ENCODE measurements around the gene MRPL22. TPM values are rescaled to one million over a fixed set of nuclear protein-coding genes. Genes with fewer than 3 reads are reported as not detected.
"Not testable (repeated sequence)": the region's sequence is repeated elsewhere in the genome, so short reads cannot be mapped to it uniquely, and the experiment has no call there.

Gene MRPL22
- total and polyA plus RNA-seq, 7 experiments from 2014 or later: 18.4 to 97.6 (median 27.7) TPM

DNA sequence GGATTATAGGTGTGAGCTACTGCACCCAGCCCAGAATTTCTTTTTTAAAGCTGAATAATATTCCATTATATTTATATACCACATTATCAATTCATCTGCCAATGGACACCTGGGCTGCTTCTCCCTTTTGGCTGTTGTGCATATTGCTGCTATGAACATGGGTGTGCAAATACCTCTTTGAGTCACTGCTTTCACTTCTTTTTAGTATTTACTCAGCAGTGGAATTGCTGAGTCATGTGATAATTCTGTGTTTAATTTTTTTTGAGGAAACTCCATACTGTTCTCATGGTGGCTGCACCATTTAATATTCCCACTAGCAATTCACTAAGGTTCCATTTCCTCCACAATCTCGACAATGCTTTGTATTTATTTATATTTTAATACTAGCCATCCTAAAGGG, 36.5 kb downstream of the MRPL22 start:
- no peak overlapping the region for H3K4me3 Mint-ChIP-seq
- H3K27me3 ChIP-seq (ENCODE audit: control insufficient read depth in 2 of 2, insufficient read depth in 2 of 2, low read length in 2 of 2): no peaks in the 10 kb centered on the region
- peaks cover 4 to 16% (median 7%) of the 10 kb centered on the region in 5 donors for H3K36me3 Mint-ChIP-seq
- H3K27me3 Mint-ChIP-seq: peaks cover 0 to under 1% (median 0%) of the 10 kb centered on the region in 5 donors
- ATAC-seq (no peak), DNase-seq (no peak)
- no peak overlapping the region for H3K4me3 ChIP-seq (ENCODE audit: low read length)
- peaks cover 0 to 8% (median 1%) of the 10 kb centered on the region in 11 donors for H3K9me3 Mint-ChIP-seq
- H3K9me3 ChIP-seq (ENCODE audit: control insufficient read depth in 2 of 3, low read length in 3 of 3): no peaks in the 10 kb centered on the region
- no peak overlapping the region for H3K27ac Mint-ChIP-seq
- POLR2A ChIA-PET: no interaction called here
- H3K4me1 ChIP-seq (ENCODE audit: control insufficient read depth in 2 of 2, insufficient read depth in 2 of 2, low read length in 2 of 2): no peaks in the 10 kb centered on the region
- CTCF ChIA-PET: no interaction called here
- no peaks in the 10 kb centered on the region for H3K4me1 Mint-ChIP-seq
- H3K27ac ChIP-seq (ENCODE audit: low read depth, low read length): no peak overlapping the region
- intact Hi-C loops (cut with micrococcal nuclease): no loop called here
- H3K36me3 ChIP-seq (ENCODE audit: control insufficient read depth in 2 of 3, insufficient read depth in 3 of 3, low read length in 3 of 3): no peaks in the 10 kb centered on the region

DNA sequence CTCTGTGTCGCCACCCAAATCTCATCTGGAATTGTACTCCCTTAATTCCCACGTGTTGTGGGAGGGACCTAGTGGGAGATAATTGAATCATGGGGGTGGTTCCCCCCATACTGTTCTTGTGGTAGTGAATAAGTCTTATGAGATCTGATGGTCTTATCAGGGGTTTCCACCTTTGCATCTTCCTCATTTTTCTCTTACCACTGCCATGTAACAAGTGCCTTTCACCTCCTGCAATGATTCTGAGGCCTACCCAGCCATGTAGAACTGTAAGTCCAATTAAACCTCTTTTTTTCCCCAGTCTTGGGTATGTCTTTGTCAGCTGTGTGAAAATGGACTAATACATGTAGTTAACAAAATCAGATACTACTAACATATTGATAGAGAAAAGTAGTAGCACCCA, 37.4 kb downstream of the MRPL22 start:
- H3K27me3 Mint-ChIP-seq, POLR2A ChIA-PET: not testable (repeated sequence)

DNA sequence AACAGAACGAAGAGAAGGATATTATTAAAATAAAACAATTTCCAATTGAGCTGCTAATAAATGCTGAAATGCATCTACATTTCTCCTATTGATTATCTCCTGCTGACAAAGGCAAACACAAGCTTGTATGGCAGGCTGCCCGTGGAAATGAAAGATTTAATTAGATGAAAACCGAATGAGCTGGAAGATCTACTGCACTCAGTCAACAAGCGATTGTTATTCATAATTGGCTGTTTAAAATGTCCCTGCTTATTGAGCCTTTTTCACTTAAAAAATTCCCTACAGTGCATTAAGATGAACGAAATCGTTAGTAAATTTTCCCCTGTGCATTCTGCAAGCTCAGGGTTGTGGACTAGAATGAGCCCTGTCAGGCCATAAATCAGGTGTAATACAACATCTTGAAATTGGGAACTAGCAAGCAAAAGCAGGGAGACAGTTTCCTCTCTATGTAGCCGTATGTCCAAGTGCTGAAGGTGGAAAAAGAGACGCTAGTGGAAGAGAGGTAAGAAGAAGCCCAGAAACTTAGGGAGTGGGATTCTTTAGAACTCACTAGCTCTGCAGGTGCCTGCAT, 44.2 kb downstream of the MRPL22 start:
- Histone ChIP-seq H3K4me1 (ENCODE audit: control insufficient read depth in 2 of 2, insufficient read depth in 2 of 2, low read length in 2 of 2) (no peaks in the 10 kb centered on the region), H3K9me3 (ENCODE audit: control insufficient read depth in 2 of 3, low read length in 3 of 3) (no peaks in the 10 kb centered on the region), H3K36me3 (ENCODE audit: control insufficient read depth in 2 of 3, insufficient read depth in 3 of 3, low read length in 3 of 3) (no peaks in the 10 kb centered on the region), H3K4me3 (ENCODE audit: low read length) (no peak overlapping the region), H3K27ac (ENCODE audit: low read depth, low read length) (no peak overlapping the region), H3K27me3 (ENCODE audit: control insufficient read depth in 2 of 2, insufficient read depth in 2 of 2, low read length in 2 of 2) (no peaks in the 10 kb centered on the region)
- intact Hi-C loops (cut with micrococcal nuclease): no loop called here
- Mint-ChIP-seq H3K27ac (no peak overlapping the region), H3K4me3 (no peak overlapping the region), H3K36me3 (peaks cover 0 to 4% (median 0%) of the 10 kb centered on the region in 5 donors), H3K4me1 (no peaks in the 10 kb centered on the region), H3K27me3 (peaks cover 11 to 34% (median 16%) of the 10 kb centered on the region in 5 donors), H3K9me3 (peaks cover 0 to 6% (median 0%) of the 10 kb centered on the region in 11 donors)
- DNase-seq: no peak
- POLR2A ChIA-PET: no interaction called here
- ATAC-seq: no peak
- CTCF ChIA-PET: no interaction called here

More for the DNA sequence above, 37.4 kb downstream of the MRPL22 start:
- H3K27ac Mint-ChIP-seq; ATAC-seq; H3K9me3 ChIP-seq (ENCODE audit: control insufficient read depth in 2 of 3, low read length in 3 of 3); H3K27me3 ChIP-seq (ENCODE audit: control insufficient read depth in 2 of 2, insufficient read depth in 2 of 2, low read length in 2 of 2); CTCF ChIA-PET; H3K4me1 Mint-ChIP-seq; H3K36me3 ChIP-seq (ENCODE audit: control insufficient read depth in 2 of 3, insufficient read depth in 3 of 3, low read length in 3 of 3); H3K4me3 ChIP-seq (ENCODE audit: low read length); intact Hi-C loops (cut with micrococcal nuclease); H3K4me1 ChIP-seq (ENCODE audit: control insufficient read depth in 2 of 2, insufficient read depth in 2 of 2, low read length in 2 of 2); H3K27ac ChIP-seq (ENCODE audit: low read depth, low read length); H3K9me3 Mint-ChIP-seq; H3K4me3 Mint-ChIP-seq; DNase-seq: not testable (repeated sequence)
- peaks cover 4 to 16% (median 11%) of the 10 kb centered on the region in 5 donors for H3K36me3 Mint-ChIP-seq

DNA sequence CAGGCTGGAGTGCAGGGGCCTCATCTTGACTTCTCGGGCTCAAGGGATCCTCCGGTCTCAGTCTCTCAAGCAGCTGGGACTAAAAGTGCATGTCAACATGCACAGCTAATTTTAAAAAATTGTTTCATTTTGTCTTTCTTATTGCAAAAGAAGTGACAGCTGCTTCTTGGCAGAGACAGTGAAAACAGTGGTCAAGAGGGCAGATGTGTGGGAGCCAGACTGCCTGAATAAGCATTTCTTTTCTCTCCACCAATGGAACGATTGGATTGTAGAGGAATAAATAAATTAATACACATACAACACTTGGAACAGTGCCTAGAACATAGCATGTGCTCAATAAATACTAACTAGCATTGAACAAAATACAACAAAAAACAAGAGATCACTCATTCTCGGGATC, 45.3 kb downstream of the MRPL22 start:
- no peak overlapping the region for H3K27ac Mint-ChIP-seq
- peaks cover 0 to 6% (median 0%) of the 10 kb centered on the region in 11 donors for H3K9me3 Mint-ChIP-seq
- POLR2A ChIA-PET: no interaction called here
- no peak overlapping the region for H3K4me3 Mint-ChIP-seq
- H3K9me3 ChIP-seq (ENCODE audit: control insufficient read depth in 2 of 3, low read length in 3 of 3): no peaks in the 10 kb centered on the region
- peaks cover 11 to 34% (median 16%) of the 10 kb centered on the region in 5 donors for H3K27me3 Mint-ChIP-seq
- ATAC-seq (no peak), DNase-seq (no peak)
- H3K27me3 ChIP-seq (ENCODE audit: control insufficient read depth in 2 of 2, insufficient read depth in 2 of 2, low read length in 2 of 2): no peaks in the 10 kb centered on the region
- H3K27ac ChIP-seq (ENCODE audit: low read depth, low read length): no peak overlapping the region
- peaks cover 0 to 4% (median 0%) of the 10 kb centered on the region in 5 donors for H3K36me3 Mint-ChIP-seq
- H3K4me1 Mint-ChIP-seq: no peaks in the 10 kb centered on the region
- CTCF ChIA-PET: no interaction called here
- no peak overlapping the region for H3K4me3 ChIP-seq (ENCODE audit: low read length)
- H3K36me3 ChIP-seq (ENCODE audit: control insufficient read depth in 2 of 3, insufficient read depth in 3 of 3, low read length in 3 of 3): no peaks in the 10 kb centered on the region
- no peaks in the 10 kb centered on the region for H3K4me1 ChIP-seq (ENCODE audit: control insufficient read depth in 2 of 2, insufficient read depth in 2 of 2, low read length in 2 of 2)
- intact Hi-C loops (cut with micrococcal nuclease): no loop called here

DNA sequence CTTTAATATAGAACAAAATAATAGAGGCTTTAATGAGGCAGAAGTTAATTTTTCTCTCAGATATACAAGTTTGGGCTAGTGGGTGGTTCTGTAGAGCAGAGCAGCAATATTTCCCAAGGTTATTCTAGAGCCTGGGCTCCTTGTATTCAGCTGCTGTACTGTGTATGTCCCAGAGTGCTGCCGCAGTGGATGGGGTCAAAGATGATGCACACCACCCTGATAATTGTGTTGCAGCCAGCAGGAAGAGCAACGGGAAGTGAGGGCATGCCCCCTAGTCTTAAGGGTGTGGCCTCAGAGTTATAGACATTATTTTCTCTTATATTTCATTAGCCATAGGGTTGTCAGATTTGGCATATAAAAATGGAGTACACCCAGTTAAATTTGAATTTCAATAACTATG, 48.8 kb downstream of the MRPL22 start:
- Histone ChIP-seq H3K4me3 (ENCODE audit: low read length) (no peak overlapping the region), H3K9me3 (ENCODE audit: control insufficient read depth in 2 of 3, low read length in 3 of 3) (no peaks in the 10 kb centered on the region), H3K27me3 (ENCODE audit: control insufficient read depth in 2 of 2, insufficient read depth in 2 of 2, low read length in 2 of 2) (no peaks in the 10 kb centered on the region), H3K4me1 (ENCODE audit: control insufficient read depth in 2 of 2, insufficient read depth in 2 of 2, low read length in 2 of 2) (no peaks in the 10 kb centered on the region), H3K27ac (ENCODE audit: low read depth, low read length) (no peak overlapping the region), H3K36me3 (ENCODE audit: control insufficient read depth in 2 of 3, insufficient read depth in 3 of 3, low read length in 3 of 3) (no peaks in the 10 kb centered on the region)
- POLR2A ChIA-PET: no interaction called here
- ATAC-seq: no peak
- CTCF ChIA-PET: no interaction called here
- Mint-ChIP-seq H3K36me3 (no peaks in the 10 kb centered on the region), H3K4me3 (no peak overlapping the region), H3K27ac (no peak overlapping the region), H3K4me1 (no peaks in the 10 kb centered on the region), H3K9me3 (peaks cover 0 to 3% (median 0%) of the 10 kb centered on the region in 11 donors), H3K27me3 (peaks cover 7 to 26% (median 14%) of the 10 kb centered on the region in 5 donors)
- DNase-seq: no peak
- intact Hi-C loops (cut with micrococcal nuclease): no loop called here

DNA sequence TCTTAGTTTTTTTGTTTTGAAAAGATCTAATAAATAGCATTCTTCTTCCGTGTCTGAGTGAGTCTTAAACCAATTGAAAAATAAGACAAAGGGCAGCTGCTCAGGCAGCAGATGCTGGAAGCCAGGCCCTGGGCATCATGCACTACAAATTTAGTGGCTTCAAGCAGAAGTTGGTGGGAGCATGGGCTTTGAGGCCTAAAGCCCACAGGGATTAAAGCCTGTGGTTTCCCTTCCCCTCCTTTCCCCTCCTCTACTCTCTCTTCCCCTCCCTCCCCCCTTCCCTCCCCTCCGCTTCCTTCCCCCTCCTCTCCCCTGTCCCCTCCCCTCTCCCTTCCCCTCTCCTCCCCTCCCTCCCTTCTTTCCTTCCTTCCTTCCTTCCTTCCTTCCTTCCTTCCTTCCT, 52.6 kb downstream of the MRPL22 start:
- Histone ChIP-seq H3K4me3 (ENCODE audit: low read length) (no peak overlapping the region), H3K9me3 (ENCODE audit: control insufficient read depth in 2 of 3, low read length in 3 of 3) (no peaks in the 10 kb centered on the region), H3K27ac (ENCODE audit: low read depth, low read length) (no peak overlapping the region), H3K36me3 (ENCODE audit: control insufficient read depth in 2 of 3, insufficient read depth in 3 of 3, low read length in 3 of 3) (no peaks in the 10 kb centered on the region), H3K27me3 (ENCODE audit: control insufficient read depth in 2 of 2, insufficient read depth in 2 of 2, low read length in 2 of 2) (no peaks in the 10 kb centered on the region), H3K4me1 (ENCODE audit: control insufficient read depth in 2 of 2, insufficient read depth in 2 of 2, low read length in 2 of 2) (no peaks in the 10 kb centered on the region)
- CTCF ChIA-PET: no interaction called here
- DNase-seq (no peak), ATAC-seq (no peak)
- POLR2A ChIA-PET: no interaction called here
- intact Hi-C loops (cut with micrococcal nuclease): no loop called here
- Mint-ChIP-seq H3K9me3 (no peaks in the 10 kb centered on the region), H3K36me3 (no peaks in the 10 kb centered on the region), H3K4me1 (no peaks in the 10 kb centered on the region), H3K27ac (no peak overlapping the region), H3K4me3 (no peak overlapping the region), H3K27me3 (peaks cover 0 to 14% (median 3%) of the 10 kb centered on the region in 5 donors)

DNA sequence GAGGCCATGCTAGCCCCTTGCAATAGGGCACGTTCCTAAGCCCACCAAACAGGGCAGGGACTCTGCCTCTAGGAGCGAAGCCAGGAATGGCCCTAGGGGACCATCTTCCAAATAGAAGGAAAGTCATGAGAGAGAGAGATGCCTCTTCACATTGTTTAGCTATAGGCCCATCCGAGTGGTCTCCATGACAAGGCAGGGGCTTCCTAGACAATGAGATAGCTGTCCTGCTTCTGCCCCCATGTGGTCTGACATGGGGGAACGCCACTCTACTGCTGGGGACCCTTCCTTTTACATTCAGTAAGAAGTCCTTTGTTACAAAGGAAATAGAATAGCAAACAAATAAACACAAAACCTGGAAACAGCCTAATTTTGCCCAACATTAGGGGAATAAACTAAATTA, 54.8 kb downstream of the MRPL22 start:
- peaks cover 5 to 21% (median 13%) of the 10 kb centered on the region in 5 donors for H3K27me3 Mint-ChIP-seq

More for the DNA sequence above, 54.8 kb downstream of the MRPL22 start:
- no peak for DNase-seq
- Histone ChIP-seq H3K36me3 (ENCODE audit: control insufficient read depth in 2 of 3, insufficient read depth in 3 of 3, low read length in 3 of 3) (no peaks in the 10 kb centered on the region), H3K27me3 (ENCODE audit: control insufficient read depth in 2 of 2, insufficient read depth in 2 of 2, low read length in 2 of 2) (no peaks in the 10 kb centered on the region), H3K4me3 (ENCODE audit: low read length) (no peak overlapping the region), H3K27ac (ENCODE audit: low read depth, low read length) (no peak overlapping the region), H3K9me3 (ENCODE audit: control insufficient read depth in 2 of 3, low read length in 3 of 3) (no peaks in the 10 kb centered on the region), H3K4me1 (ENCODE audit: control insufficient read depth in 2 of 2, insufficient read depth in 2 of 2, low read length in 2 of 2) (no peaks in the 10 kb centered on the region)
- Mint-ChIP-seq H3K36me3 (no peaks in the 10 kb centered on the region), H3K4me3 (no peak overlapping the region), H3K27ac (no peak overlapping the region), H3K9me3 (peaks cover 0 to 3% (median 0%) of the 10 kb centered on the region in 11 donors), H3K4me1 (no peaks in the 10 kb centered on the region)
- no peak for ATAC-seq
- POLR2A ChIA-PET: interaction anchor here (0.7 kb wide), 1 partner anchor 283 kb away, joined by 3 read pairs; no protein-coding TSS in a partner anchor
- intact Hi-C loops (cut with micrococcal nuclease): no loop called here
- CTCF ChIA-PET: no interaction called here
